ENCODE results near the gene MYL10.

- TF ChIP-seq CTCF (conservative IDR thresholded peaks at IDR 0.05) (no peak), EZH2 (IDR thresholded peaks at IDR 0.05; ENCODE audit: low read depth) (no peak)
These were observed 6.4 kb downstream of the MYL10 start for GRCh38 chr7:101622609-101623173.
